Activated CD8-positive, alpha-beta memory T cell treated with anti-CD3 and anti-CD28 coated beads, Interleukin-2, amount 10 ng/mL, durations not matched to agents 7 days and 5 days (primary cell): ENCODE data around the gene NUDT7. TPM values are rescaled to one million over a fixed set of nuclear protein-coding genes. Genes with fewer than 3 reads are reported as not detected.

Source experiments
- ATAC-seq: fragments of 150-1000 bp; cut with Tn5 transposase; one replicate; pipeline ENCODE4 v1.10.0; 2021; ENCODE audit warnings: moderate library complexity
- CTCF ChIA-PET: fragments of 350-600 bp; sonication (Branson Sonifier 250); formaldehyde crosslinking; loops from one replicate; lab custom pipeline; 2021; ENCODE audit warnings: antibody characterized with exemption; lab: Charles Lee
- DNase-seq: peaks from one replicate; pipeline ENCODE4 v3.0.0-alpha.2; 2020
- H3K27ac Mint-ChIP-seq: one replicate; pipeline ENCODE4 v1.8.0; 2021; ENCODE audit warnings: mild to moderate bottlenecking, mixed read lengths
- H3K27me3 Mint-ChIP-seq: one replicate; pipeline ENCODE4 v1.8.0; 2021; ENCODE audit warnings: mixed read lengths
- H3K36me3 Mint-ChIP-seq: one replicate; pipeline ENCODE4 v1.8.0; 2021; ENCODE audit warnings: mild to moderate bottlenecking, mixed read lengths
- H3K4me1 Mint-ChIP-seq: one replicate; pipeline ENCODE4 v1.8.0; 2021; ENCODE audit warnings: mixed read lengths
- H3K4me3 Mint-ChIP-seq: one replicate; pipeline ENCODE4 v1.8.0; 2021; ENCODE audit warnings: mild to moderate bottlenecking, moderate library complexity, mixed read lengths
- H3K9me3 Mint-ChIP-seq: one replicate; pipeline ENCODE4 v1.8.0; 2022; ENCODE audit warnings: low read depth, mixed read lengths
- total RNA-seq, 2 experiments: library from RNA; stranded (reverse); gene quantifications; one replicate each; pipeline ENCODE4 v1.2.3, GENCODE V29; 2021

Gene NUDT7
- total RNA-seq, 2 experiments from 2014 or later = 2.7 to 3.9 TPM

DNA sequence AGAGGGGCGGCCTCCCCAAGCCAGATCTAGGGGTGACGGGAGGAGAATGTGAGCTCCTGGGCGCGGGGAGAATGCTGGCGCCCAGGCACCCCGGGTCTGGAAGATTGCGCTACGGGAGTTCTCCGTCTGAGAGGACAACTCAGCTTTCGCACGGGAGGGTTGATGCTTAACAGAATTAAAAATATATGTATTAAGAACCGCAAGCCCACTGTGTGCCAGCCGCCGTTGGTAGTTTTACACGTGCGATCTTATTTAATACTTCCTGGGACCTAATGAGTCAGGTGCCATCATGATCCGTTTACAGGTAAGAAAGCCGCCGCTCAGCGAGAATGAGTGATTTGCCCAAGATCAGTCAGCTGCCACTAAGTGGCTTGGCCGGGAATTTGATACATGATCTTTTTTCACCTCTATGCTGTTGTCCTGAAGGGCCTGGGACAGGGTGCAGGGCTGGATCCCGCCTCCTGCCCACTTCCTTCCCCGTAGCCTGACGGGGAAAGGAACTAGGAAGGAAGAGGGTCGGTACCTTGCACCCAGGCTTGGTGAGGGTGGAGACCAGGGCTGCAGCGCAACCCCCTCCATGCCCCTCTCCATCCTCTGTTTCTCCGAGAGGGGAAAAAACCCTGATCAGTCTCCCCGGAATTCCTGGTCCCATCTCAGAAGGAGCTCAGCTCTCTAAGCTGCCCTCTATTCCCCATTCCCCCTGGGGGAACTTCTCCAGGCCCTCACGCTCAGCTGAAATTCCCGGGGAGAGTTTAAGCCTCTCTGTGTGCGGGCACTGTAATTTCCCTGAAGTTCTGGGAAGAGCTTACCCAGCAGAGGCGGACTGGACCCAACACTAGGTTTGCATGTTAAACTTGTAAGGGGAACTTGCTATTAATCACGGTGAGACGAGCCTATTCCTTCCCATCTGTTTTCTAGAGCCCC is 67.0 kb downstream of the NUDT7 start:
- no peak for ATAC-seq
- CTCF ChIA-PET = no interaction called here
- peaks cover 6% of the 10 kb centered on the region for H3K4me1 Mint-ChIP-seq
- no peak overlapping the region for H3K27ac Mint-ChIP-seq
- H3K9me3 Mint-ChIP-seq = no peaks in the 10 kb centered on the region
- H3K27me3 Mint-ChIP-seq = peaks cover 63% of the 10 kb centered on the region
- no peak for DNase-seq
- no peaks in the 10 kb centered on the region for H3K36me3 Mint-ChIP-seq
- no peak overlapping the region for H3K4me3 Mint-ChIP-seq

DNA sequence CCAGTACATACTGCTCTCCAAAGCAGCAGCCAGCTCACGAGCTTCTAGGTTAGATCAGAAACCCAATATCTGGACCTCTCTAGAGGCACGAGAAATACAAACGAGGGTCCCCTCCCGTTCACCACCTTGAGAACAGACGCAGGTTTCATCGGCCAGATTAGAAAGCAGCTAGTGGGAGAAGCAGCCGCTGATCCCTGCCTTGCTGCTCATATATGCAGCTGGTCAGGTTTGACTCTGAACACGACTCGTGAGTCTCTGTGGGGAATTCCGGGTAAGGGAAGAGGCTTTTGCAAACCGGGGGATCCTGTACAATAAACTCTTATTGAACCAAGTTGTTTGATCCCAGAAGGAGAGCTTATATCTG is 67.7 kb downstream of the NUDT7 start:
- no peaks in the 10 kb centered on the region for H3K9me3 Mint-ChIP-seq
- peaks cover 6% of the 10 kb centered on the region for H3K4me1 Mint-ChIP-seq
- H3K27me3 Mint-ChIP-seq = peaks cover 69% of the 10 kb centered on the region
- no peak for DNase-seq
- no peak for ATAC-seq
- no peak overlapping the region for H3K4me3 Mint-ChIP-seq
- no peak overlapping the region for H3K27ac Mint-ChIP-seq
- CTCF ChIA-PET = no interaction called here
- H3K36me3 Mint-ChIP-seq = no peaks in the 10 kb centered on the region

- Mint-ChIP-seq H3K27me3 (peaks cover 68% of the 10 kb centered on the region), H3K4me1 (peaks cover 6% of the 10 kb centered on the region), H3K4me3 (no peak overlapping the region), H3K36me3 (no peaks in the 10 kb centered on the region), H3K9me3 (no peaks in the 10 kb centered on the region), H3K27ac (no peak overlapping the region)
- CTCF ChIA-PET = interaction anchor here (0.5 kb wide), 1 partner anchor 103 kb away, joined by 3 read pairs; no protein-coding TSS in a partner anchor
- DNase-seq = no peak
- ATAC-seq = no peak
These were observed 68.6 kb downstream of the NUDT7 start for GRCh38 chr16:77790912-77791311.

Other genes with a start within 250 kb of the NUDT7 start
- not detected for gene VAT1L, start 66.0 kb downstream of the NUDT7 start, total RNA-seq